H1 (cell line): ENCODE data around the gene SKAP1. TPM values are rescaled to one million over a fixed set of nuclear protein-coding genes. Genes with fewer than 3 reads are reported as not detected.

Experiments used
- CTCF ChIA-PET: fragments of 300-600 bp; sonication (Branson Sonifier 250); formaldehyde crosslinking; loops from one replicate; lab custom pipeline; 2021; ENCODE audit not compliant: partially characterized antibody; lab: Charles Lee
- POLR2A ChIA-PET: fragments of 300-600 bp; sonication (Branson Sonifier 250); formaldehyde crosslinking; loops from one replicate; lab custom pipeline; 2021; ENCODE audit warnings: inconsistent platforms; ENCODE audit not compliant: partially characterized antibody; lab: Charles Lee
- DNase-seq, 2 experiments: peaks; one replicate each; pipeline versions ENCODE4 v3.0.0 to v3.0.0-alpha.2; 2010 to 2022; ENCODE audit warnings: low spot score in 2 of 2, low read depth in 1 of 2, mixed read lengths in 1 of 2
- FAIRE-seq: peaks from 2 replicates; lab custom pipeline; 2011; peaks lifted over from hg19 to GRCh38; lab: Jason Lieb, UNC
- H2AFZ ChIP-seq: 2 replicates; pipeline ENCODE4 v1.8.1; 2012; ENCODE audit warnings: low read length, inconsistent platforms
- H2AK5ac ChIP-seq: 2 replicates; pipeline ENCODE4 v1.6.1; 2013; ENCODE audit warnings: low read depth, low read length
- H2BK120ac ChIP-seq: replicated peaks from 2 replicates; pipeline ENCODE3; 2013; ENCODE audit warnings: low read depth, low read length, inconsistent platforms
- H2BK12ac ChIP-seq: 2 replicates; pipeline ENCODE4 v1.6.1; 2013; ENCODE audit warnings: low read depth, low read length
- H2BK15ac ChIP-seq: 2 replicates; pipeline ENCODE4 v1.6.1; 2013; ENCODE audit warnings: low read length
- H2BK20ac ChIP-seq: 2 replicates; pipeline ENCODE4 v1.6.1; 2013; ENCODE audit warnings: low read length
- H2BK5ac ChIP-seq: 2 replicates; pipeline ENCODE4 v1.6.1; 2013; ENCODE audit warnings: low read depth, low read length
- H3K14ac ChIP-seq: 2 replicates; pipeline ENCODE4 v1.6.1; 2013; ENCODE audit warnings: inconsistent platforms; ENCODE audit not compliant: insufficient read length
- H3K18ac ChIP-seq: 2 replicates; pipeline ENCODE4 v1.6.1; 2013; ENCODE audit warnings: low read length; ENCODE audit errors: extremely low read depth
- H3K23ac ChIP-seq: 2 replicates; pipeline ENCODE4 v1.6.1; 2013; ENCODE audit warnings: inconsistent platforms; ENCODE audit not compliant: insufficient read length
- H3K23me2 ChIP-seq: 2 replicates; pipeline ENCODE4 v1.6.1; 2013; ENCODE audit warnings: low read depth, low read length
- H3K27ac ChIP-seq: 2 replicates; pipeline ENCODE4 v1.6.1; 2011; ENCODE audit warnings: low read depth, low read length, inconsistent platforms
- H3K27me3 ChIP-seq, 4 experiments: replicated peaks in 1 of 4; 1 replicate in 1 of 4; 2 replicates in 3 of 4; pipeline versions ENCODE4 v1.6.1 to v1.8.1; 2011 to 2013; ENCODE audit warnings: low read length in 3 of 4, mild to moderate bottlenecking in 3 of 4, inconsistent platforms in 2 of 4, mixed read lengths in 2 of 4, moderate library complexity in 1 of 4; ENCODE audit not compliant: control insufficient read depth in 3 of 4, insufficient read depth in 3 of 4; ENCODE audit errors: extremely low read depth in 1 of 4
- H3K36me3 ChIP-seq, 4 experiments: 2 replicates each; pipeline versions ENCODE4 v1.6.1 to v1.8.1; 2011 to 2013; ENCODE audit warnings: mild to moderate bottlenecking in 4 of 4, low read length in 3 of 4, moderate library complexity in 2 of 4, control low read depth in 1 of 4, inconsistent platforms in 1 of 4; ENCODE audit not compliant: insufficient read depth in 4 of 4, control insufficient read depth in 2 of 4
- H3K4ac ChIP-seq: replicated peaks from 2 replicates; pipeline ENCODE3; 2013; ENCODE audit warnings: low read length, low read depth, mixed read lengths, inconsistent platforms; ENCODE audit not compliant: insufficient read length
- H3K4me1 ChIP-seq, 4 experiments: replicated peaks in 1 of 4; 1 replicate in 1 of 4; 2 replicates in 3 of 4; pipeline versions ENCODE4 v1.6.1 to v1.8.1; 2011 to 2013; ENCODE audit warnings: low read length in 3 of 4, inconsistent platforms in 2 of 4, mixed read lengths in 1 of 4; ENCODE audit not compliant: insufficient read depth in 4 of 4, control insufficient read depth in 3 of 4
- H3K4me2 ChIP-seq, 2 experiments: 2 replicates each; pipeline versions ENCODE4 v1.6.1 to v1.8.1; 2011 to 2013; ENCODE audit warnings: low read depth in 2 of 2, low read length in 2 of 2, control low read depth in 1 of 2, inconsistent platforms in 1 of 2, mild to moderate bottlenecking in 1 of 2; ENCODE audit not compliant: insufficient read depth in 1 of 2
- H3K4me3 ChIP-seq, 4 experiments: fragments of 200-600, 300-600 bp in 1 of 4; sonication (generic), shearing (Covaris generic), sonication (Bioruptor Twin) in 1 of 4; 2 replicates each; pipeline versions ENCODE4 v1.5.1 to v1.8.1; 2011 to 2016; ENCODE audit warnings: low read length in 4 of 4, low read depth in 3 of 4, control low read depth in 2 of 4, inconsistent platforms in 2 of 4, mild to moderate bottlenecking in 2 of 4, mixed read lengths in 1 of 4, moderate library complexity in 1 of 4; ENCODE audit not compliant: insufficient read depth in 2 of 4; ENCODE audit errors: extremely low read depth in 1 of 4
- H3K56ac ChIP-seq: replicated peaks from 2 replicates; pipeline ENCODE3; 2013; ENCODE audit warnings: low read depth, mild to moderate bottlenecking, mixed read lengths, low read length, inconsistent platforms; ENCODE audit not compliant: insufficient read length
- H3K79me1 ChIP-seq: 2 replicates; pipeline ENCODE4 v1.6.1; 2013; ENCODE audit warnings: low read depth, low read length, control low read depth
- H3K79me2 ChIP-seq, 2 experiments: 2 replicates each; pipeline versions ENCODE4 v1.6.1 to v1.8.1; 2012 to 2013; ENCODE audit warnings: low read length in 2 of 2, mild to moderate bottlenecking in 2 of 2, inconsistent platforms in 1 of 2; ENCODE audit not compliant: insufficient read depth in 2 of 2, control insufficient read depth in 1 of 2
- H3K9ac ChIP-seq, 4 experiments: replicated peaks in 1 of 4; 1 replicate in 1 of 4; 2 replicates in 3 of 4; pipeline versions ENCODE4 v1.6.1 to v1.8.1; 2011 to 2013; ENCODE audit warnings: low read depth in 3 of 4, low read length in 3 of 4, control low read depth in 2 of 4, mild to moderate bottlenecking in 2 of 4, moderate library complexity in 2 of 4, inconsistent platforms in 1 of 4; ENCODE audit errors: extremely low read depth in 1 of 4
- H3K9me3 ChIP-seq, 2 experiments: 2 replicates each; pipeline versions ENCODE4 v1.6.1 to v1.8.1; 2012 to 2013; ENCODE audit warnings: mild to moderate bottlenecking in 2 of 2, moderate library complexity in 2 of 2, control low read depth in 1 of 2, inconsistent platforms in 1 of 2, low read depth in 1 of 2, low read length in 1 of 2, mixed read lengths in 1 of 2; ENCODE audit not compliant: insufficient read depth in 2 of 2
- H4K20me1 ChIP-seq, 2 experiments: replicated peaks in 1 of 2; 2 replicates each; pipeline versions ENCODE3 to v1.8.1; 2011 to 2013; ENCODE audit warnings: inconsistent platforms in 2 of 2, low read length in 2 of 2, mild to moderate bottlenecking in 1 of 2; ENCODE audit not compliant: insufficient read depth in 2 of 2, control insufficient read depth in 1 of 2
- H4K5ac ChIP-seq: 2 replicates; pipeline ENCODE4 v1.6.1; 2013; ENCODE audit warnings: low read length, low read depth, mixed read lengths, inconsistent platforms; ENCODE audit not compliant: insufficient read length
- H4K8ac ChIP-seq: 2 replicates; pipeline ENCODE4 v1.8.0; 2013; ENCODE audit warnings: mild to moderate bottlenecking, moderate library complexity, low read length, inconsistent platforms; ENCODE audit not compliant: insufficient read depth; ENCODE audit errors: extremely low read depth
- H4K91ac ChIP-seq: replicated peaks from 2 replicates; pipeline ENCODE3; 2013; ENCODE audit warnings: low read length, mixed read lengths, inconsistent platforms; ENCODE audit not compliant: insufficient read length
- CTBP2 ChIP-seq: IDR thresholded peaks from 2 replicates; pipeline ENCODE4 v1.7.0; 2011; ENCODE audit warnings: borderline replicate concordance, mild to moderate bottlenecking, moderate library complexity, mixed read lengths, low read length; ENCODE audit not compliant: insufficient read depth, insufficient read length
- EZH2 ChIP-seq: fragments of 200-600 bp; sonication (generic); IDR thresholded peaks from 2 replicates; pipeline ENCODE4 v1.7.1; 2012; ENCODE audit warnings: low read depth, mild to moderate bottlenecking, moderate library complexity, low read length, inconsistent platforms; ENCODE audit not compliant: severe bottlenecking
- GABPA ChIP-seq: IDR thresholded peaks from 2 replicates; pipeline ENCODE4 v1.6.1; 2011; ENCODE audit warnings: mild to moderate bottlenecking, low read length, moderate library complexity, borderline replicate concordance; ENCODE audit not compliant: insufficient read depth
- HDAC2 ChIP-seq, 2 experiments: fragments of 300-600 bp in 1 of 2; sonication (generic) in 1 of 2; IDR thresholded peaks; 2 replicates each; pipeline ENCODE4 v1.6.1; 2011 to 2012; ENCODE audit warnings: low read depth in 2 of 2, low read length in 2 of 2, mild to moderate bottlenecking in 2 of 2, moderate library complexity in 2 of 2, borderline replicate concordance in 1 of 2, inconsistent platforms in 1 of 2
- KDM5A ChIP-seq: fragments of 200-600 bp; IDR thresholded peaks from 2 replicates; pipeline ENCODE4 v1.7.1; 2012; ENCODE audit warnings: mild to moderate bottlenecking, low read length, inconsistent platforms, mixed read lengths
- MAFK ChIP-seq: IDR thresholded peaks from 2 replicates; pipeline ENCODE4 v1.6.1; 2012; ENCODE audit warnings: low read depth, mild to moderate bottlenecking, improper control_type of control experiment, low read length
- RAD21 ChIP-seq, 2 experiments: IDR thresholded peaks in 1 of 2; conservative IDR thresholded peaks in 1 of 2; 2 replicates each; pipeline ENCODE4 v1.6.1; 2011; ENCODE audit warnings: low read depth in 2 of 2, low read length in 2 of 2, improper control_type of control experiment in 1 of 2, inconsistent platforms in 1 of 2, mild to moderate bottlenecking in 1 of 2, moderate library complexity in 1 of 2
- SUZ12 ChIP-seq: fragments of 200-600 bp; sonication (generic); IDR thresholded peaks from 2 replicates; pipeline ENCODE4 v1.6.1; 2012; ENCODE audit warnings: mild to moderate bottlenecking, inconsistent platforms, low read length, moderate library complexity, mixed read lengths
- ZNF274 ChIP-seq: IDR thresholded peaks from 2 replicates; pipeline ENCODE4 v1.7.0; 2012; ENCODE audit warnings: low read length, borderline replicate concordance; ENCODE audit errors: extremely low read depth
- WGBS, 2 experiments: shearing (Covaris generic) in 1 of 2; methylation state at CpG; one replicate each; pipeline versions ENCODE4 v1.1.6 to v1.1.7; 2013 to 2015; ENCODE audit warnings: low lambda C conversion rate in 2 of 2, mixed read lengths in 2 of 2, inconsistent platforms in 1 of 2, low coverage in 1 of 2, missing lambda C conversion rate in 1 of 2; ENCODE audit not compliant: insufficient replicate concordance in 2 of 2, insufficient coverage in 1 of 2, insufficient read length in 1 of 2; ENCODE audit errors: extremely low coverage in 1 of 2, missing lambda C conversion rate in 1 of 2; 5-methylcytosine and 5-hydroxymethylcytosine counted together
- polyA plus RNA-seq, 7 experiments: library from polyadenylated mRNA; depleted of rRNA in 3 of 7; stranded (reverse) in 5 of 7; unstranded in 2 of 7; fragments of >200 nt in 5 of 7; fragments of 200-250 nt in 2 of 7; gene quantifications; 1 replicate in 5 of 7; 2 replicates in 1 of 7; 4 replicates in 1 of 7; pipeline versions ENCODE4 v1.2.1 to v1.2.3, GENCODE V29; 2011 to 2013; ENCODE audit warnings: missing spikeins in 2 of 7, mixed read lengths in 2 of 7
- total RNA-seq: library from RNA; stranded (reverse); fragmentation: NEBNext Ultra II Directional; extraction: Animal tissue kit (Norgen Biotek cat#: 25700); gene quantifications from 2 replicates; pipeline ENCODE4 v1.2.1, GENCODE V29; 2021
- TF ChIP-seq, protein P1 (sequence below), 3 experiments: IDR thresholded peaks; 1 replicate in 2 of 3; 2 replicates in 1 of 3; pipeline versions ENCODE4 v1.5.1 to v1.6.1; 2011; ENCODE audit warnings: low read length in 3 of 3, mild to moderate bottlenecking in 3 of 3, inconsistent platforms in 2 of 3, low read depth in 1 of 3, moderate library complexity in 1 of 3; ENCODE audit not compliant: insufficient read depth in 1 of 3; ENCODE audit errors: control extremely low read depth in 1 of 3

SKAP1 gene
- total and polyA plus RNA-seq, 2 of the 8 experiments (the other 6 are each of a cell fraction or from before 2014, with no cell fraction given), result not detected

DNA sequence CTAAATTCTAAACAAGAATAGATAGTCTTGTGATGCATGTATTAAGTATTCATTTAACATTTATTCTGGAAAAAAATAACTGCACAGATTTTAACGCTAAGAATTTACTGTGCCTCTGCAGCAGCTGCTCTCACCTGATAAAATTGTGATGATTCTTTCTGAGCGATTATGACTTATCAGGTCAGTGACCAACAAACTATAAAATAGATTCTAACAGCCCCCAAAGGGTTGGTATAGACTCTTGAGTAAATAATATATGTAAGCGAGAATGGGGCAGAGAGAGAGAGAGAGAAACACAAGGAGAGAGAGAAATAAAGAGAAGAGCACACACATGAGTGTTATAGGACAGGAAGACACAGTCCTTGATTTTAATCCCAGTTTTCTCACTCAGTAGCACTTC is 178.1 kb downstream of the SKAP1 start:
- 84% methylated on average over 3 of the region's 3 CpGs; no CpG with 5 or more reads in 1 of the 2 experiments for WGBS, 2 experiments
- Histone ChIP-seq H2AFZ (no peak overlapping the region), H4K20me1 (no peaks in the 10 kb centered on the region), H3K9me3 (no peaks in the 10 kb centered on the region), H3K23ac (no peak overlapping the region), H3K79me2 (no peaks in the 10 kb centered on the region), H2BK5ac (no peak overlapping the region), H2BK15ac (no peak overlapping the region), H2BK20ac (no peak overlapping the region), H2AK5ac (no peak overlapping the region), H3K56ac (no peak overlapping the region), H3K4me2 (no peak overlapping the region), H4K5ac (no peak overlapping the region), H3K27me3 (no peaks in the 10 kb centered on the region; a peak in 1 of 7 replicates), H4K8ac (no peak overlapping the region), H3K14ac (no peak overlapping the region), H3K79me1 (no peaks in the 10 kb centered on the region), H4K91ac (no peak overlapping the region), H2BK12ac (no peak overlapping the region), H3K36me3 (no peaks in the 10 kb centered on the region), H3K23me2 (no peaks in the 10 kb centered on the region), H3K4me1 (peaks cover 0 to 4% (median 0%) of the 10 kb centered on the region in 4 experiments; a peak in 1 of 7 replicates), H3K4me3 (no peak overlapping the region), H3K4ac (no peak overlapping the region), H3K9ac (no peak overlapping the region), H2BK120ac (no peak overlapping the region), H3K18ac (no peak overlapping the region), H3K27ac (no peak overlapping the region)
- DNase-seq (no peak), FAIRE-seq (no peak)
- ChIA-PET CTCF (interaction anchor here (0.6 to 2.0 kb wide), 5 partner anchors 8 to 99 kb away, joined by 3 to 9 read pairs (median 5); no protein-coding TSS in a partner anchor), POLR2A (no interaction called here)
- TF ChIP-seq ZNF274, result no peak
- no peak for TF ChIP-seq GABPA
- TF ChIP-seq RAD21 (IDR thresholded peaks at IDR 0.05 in 1 of 2, conservative IDR thresholded peaks at IDR 0.05 in 1 of 2; ENCODE audit: low read depth in 2 of 2, low read length in 2 of 2), result no peak
- TF ChIP-seq HDAC2 (IDR thresholded peaks at IDR 0.05; ENCODE audit: borderline replicate concordance in 1 of 2, low read depth in 2 of 2, low read length in 2 of 2), result no peak
- TF ChIP-seq, protein P1, sequence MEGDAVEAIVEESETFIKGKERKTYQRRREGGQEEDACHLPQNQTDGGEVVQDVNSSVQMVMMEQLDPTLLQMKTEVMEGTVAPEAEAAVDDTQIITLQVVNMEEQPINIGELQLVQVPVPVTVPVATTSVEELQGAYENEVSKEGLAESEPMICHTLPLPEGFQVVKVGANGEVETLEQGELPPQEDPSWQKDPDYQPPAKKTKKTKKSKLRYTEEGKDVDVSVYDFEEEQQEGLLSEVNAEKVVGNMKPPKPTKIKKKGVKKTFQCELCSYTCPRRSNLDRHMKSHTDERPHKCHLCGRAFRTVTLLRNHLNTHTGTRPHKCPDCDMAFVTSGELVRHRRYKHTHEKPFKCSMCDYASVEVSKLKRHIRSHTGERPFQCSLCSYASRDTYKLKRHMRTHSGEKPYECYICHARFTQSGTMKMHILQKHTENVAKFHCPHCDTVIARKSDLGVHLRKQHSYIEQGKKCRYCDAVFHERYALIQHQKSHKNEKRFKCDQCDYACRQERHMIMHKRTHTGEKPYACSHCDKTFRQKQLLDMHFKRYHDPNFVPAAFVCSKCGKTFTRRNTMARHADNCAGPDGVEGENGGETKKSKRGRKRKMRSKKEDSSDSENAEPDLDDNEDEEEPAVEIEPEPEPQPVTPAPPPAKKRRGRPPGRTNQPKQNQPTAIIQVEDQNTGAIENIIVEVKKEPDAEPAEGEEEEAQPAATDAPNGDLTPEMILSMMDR (IDR thresholded peaks at IDR 0.05; ENCODE audit: control extremely low read depth in 1 of 3, insufficient read depth in 1 of 3, low read depth in 1 of 3, low read length in 3 of 3), result no peak
- no peak for TF ChIP-seq CTBP2
- TF ChIP-seq MAFK, result no peak
- no peak for TF ChIP-seq SUZ12
- TF ChIP-seq KDM5A, result no peak
- no peak for TF ChIP-seq EZH2
